Loucy (cell line): ENCODE data around the gene ITGB4.

Source experiments
- H2AFZ ChIP-seq: fragments of 200-600 bp; sonication (generic); 2 replicates; pipeline ENCODE4 v1.6.0; 2016; ENCODE audit warnings: antibody characterized with exemption, mild to moderate bottlenecking, low read length, moderate library complexity
- H3F3A ChIP-seq: fragments of 200-600 bp; 2 replicates; pipeline ENCODE4 v1.6.0; 2016; ENCODE audit warnings: antibody characterized with exemption, low read depth, mild to moderate bottlenecking
- H3K27me3 ChIP-seq: fragments of 200-600 bp; sonication (generic); 2 replicates; pipeline ENCODE4 v1.6.1; 2014; ENCODE audit warnings: low read length, mild to moderate bottlenecking; ENCODE audit not compliant: insufficient read depth, poor library complexity, severe bottlenecking
- H3K36me3 ChIP-seq: fragments of 200-600 bp; sonication (generic); 2 replicates; pipeline ENCODE4 v1.6.1; 2016; ENCODE audit warnings: low read length; ENCODE audit not compliant: insufficient read depth
- H3K4me1 ChIP-seq: fragments of 200-600 bp; sonication (generic); 2 replicates; pipeline ENCODE4 v1.5.1; 2014; ENCODE audit warnings: low read length, mild to moderate bottlenecking; ENCODE audit not compliant: insufficient read depth, poor library complexity, severe bottlenecking
- H3K4me2 ChIP-seq: fragments of 200-600 bp; sonication (generic); 2 replicates; pipeline ENCODE4 v1.6.0; 2014; ENCODE audit warnings: antibody characterized with exemption, low read length, low read depth, mild to moderate bottlenecking; ENCODE audit not compliant: poor library complexity, severe bottlenecking
- H3K4me3 ChIP-seq: fragments of 200-600 bp; sonication (generic); 2 replicates; pipeline ENCODE4 v1.5.1; 2014; ENCODE audit warnings: low read length, mild to moderate bottlenecking, mixed read lengths; ENCODE audit not compliant: poor library complexity, severe bottlenecking
- H3K79me2 ChIP-seq: fragments of 200-600 bp; sonication (generic); 2 replicates; pipeline ENCODE4 v1.6.1; 2014; ENCODE audit warnings: low read length; ENCODE audit not compliant: insufficient read depth
- H3K9ac ChIP-seq: fragments of 200-600 bp; sonication (generic); 2 replicates; pipeline ENCODE4 v1.6.0; 2014; ENCODE audit warnings: mild to moderate bottlenecking, low read depth, low read length, moderate library complexity; ENCODE audit not compliant: poor library complexity, severe bottlenecking
- H3K9me2 ChIP-seq: fragments of 200-600 bp; sonication (generic); replicated peaks from 2 replicates; pipeline ENCODE4 v1.6.1; 2016; ENCODE audit warnings: low read depth, low read length, mixed read lengths
- H3K9me3 ChIP-seq: fragments of 200-600 bp; sonication (generic); 2 replicates; pipeline ENCODE4 v1.6.1; 2014; ENCODE audit warnings: mild to moderate bottlenecking, antibody characterized with exemption, low read length, low read depth; ENCODE audit not compliant: insufficient read depth
- H4K20me1 ChIP-seq: fragments of 200-600 bp; sonication (generic); 2 replicates; pipeline ENCODE4 v1.6.0; 2014; ENCODE audit warnings: antibody characterized with exemption, low read length, mild to moderate bottlenecking; ENCODE audit not compliant: insufficient read depth, poor library complexity, severe bottlenecking
- CTCF ChIP-seq: fragments of 200-600 bp; sonication (generic); conservative IDR thresholded peaks from 2 replicates; pipeline ENCODE4 v1.5.1; 2014; ENCODE audit warnings: mild to moderate bottlenecking, antibody characterized with exemption, low read length
- EZH2phosphoT487 ChIP-seq: fragments of 200-600 bp; IDR thresholded peaks from 2 replicates; pipeline ENCODE4 v1.6.1; 2018; ENCODE audit warnings: antibody characterized with exemption, mild to moderate bottlenecking, moderate library complexity, borderline replicate concordance

The ITGB4 gene

GRCh38 chr17:75762513-75763268 is 41.4 kb downstream of the ITGB4 start:
- Histone ChIP-seq H3K4me2 (no peak overlapping the region), H3K36me3 (no peaks in the 10 kb centered on the region), H2AFZ (no peak overlapping the region), H3K4me3 (no peak overlapping the region), H3K79me2 (peaks cover 3% of the 10 kb centered on the region; the same call in 1 of the 2 replicates), H3F3A (no peaks in the 10 kb centered on the region; the same call in 1 of the 2 replicates), H4K20me1 (no peaks in the 10 kb centered on the region), H3K9me2 (no peaks in the 10 kb centered on the region), H3K4me1 (peaks cover 14% of the 10 kb centered on the region), H3K27me3 (no peaks in the 10 kb centered on the region), H3K9me3 (no peaks in the 10 kb centered on the region), H3K9ac (no peak overlapping the region)
- TF ChIP-seq CTCF = no peak
- TF ChIP-seq EZH2phosphoT487 = no peak

- no peaks in the 10 kb centered on the region for H3K9me3 ChIP-seq
- H3K9ac ChIP-seq = peak overlapping the region; percentile 75
- H3K27me3 ChIP-seq = no peaks in the 10 kb centered on the region
- peaks cover 14% of the 10 kb centered on the region for H3K4me1 ChIP-seq
- peaks cover 3% of the 10 kb centered on the region; the same call in 1 of the 2 replicates for H3K79me2 ChIP-seq
- no peak for TF ChIP-seq EZH2phosphoT487
- no peak for TF ChIP-seq CTCF
- no peaks in the 10 kb centered on the region; the same call in 1 of the 2 replicates for H3F3A ChIP-seq
- no peaks in the 10 kb centered on the region for H3K9me2 ChIP-seq
- peak overlapping the region; percentile 99 for H3K4me2 ChIP-seq
- H3K36me3 ChIP-seq = no peaks in the 10 kb centered on the region
- no peak overlapping the region for H3K4me3 ChIP-seq
- H2AFZ ChIP-seq = no peak overlapping the region
- H4K20me1 ChIP-seq = no peaks in the 10 kb centered on the region
These were observed 42.0 kb downstream of the ITGB4 start for GRCh38 chr17:75763269-75763607.

- Histone ChIP-seq H2AFZ (peak overlapping the region; percentile 99), H3K79me2 (peaks cover 3% of the 10 kb centered on the region; the same call in 1 of the 2 replicates), H3K27me3 (no peaks in the 10 kb centered on the region), H3K4me1 (peaks cover 14% of the 10 kb centered on the region), H3K4me3 (peak overlapping the region; percentile 90), H3F3A (no peaks in the 10 kb centered on the region; the same call in 1 of the 2 replicates), H3K9me2 (no peaks in the 10 kb centered on the region), H4K20me1 (no peaks in the 10 kb centered on the region), H3K9ac (peak overlapping the region; percentile 75), H3K9me3 (no peaks in the 10 kb centered on the region), H3K36me3 (no peaks in the 10 kb centered on the region), H3K4me2 (peak overlapping the region; percentile 99)
- no peak for TF ChIP-seq EZH2phosphoT487
- TF ChIP-seq CTCF = no peak
These were observed 42.6 kb downstream of the ITGB4 start for GRCh38 chr17:75763613-75764416.
